ENCODE results near the gene CHFR.

GRCh38 chr12:132881818-132882217 is 5.6 kb downstream of the CHFR start:
- no peak for TF ChIP-seq SP1 (IDR thresholded peaks at IDR 0.05)
- no peak for TF ChIP-seq FOXM1 (IDR thresholded peaks at IDR 0.05; ENCODE audit: borderline replicate concordance)
- TF ChIP-seq ARNT (IDR thresholded peaks at IDR 0.05): no peak
- TF ChIP-seq BHLHE40 (IDR thresholded peaks at IDR 0.05; ENCODE audit: borderline replicate concordance): no peak
- no peak for TF ChIP-seq HDGF (IDR thresholded peaks at IDR 0.05; ENCODE audit: borderline replicate concordance)
- TF ChIP-seq LEF1 (IDR thresholded peaks at IDR 0.05; ENCODE audit: borderline replicate concordance): no peak
- TF ChIP-seq CTBP1 (IDR thresholded peaks at IDR 0.05; ENCODE audit: borderline replicate concordance): no peak

Data from HEK293T (cell line).